NCI-H2107 treated with DMSO at 0.1 percent for 48 hours (cell line): ENCODE measurements around the gene PGS1.

Source experiments
- DNase-seq: peaks from one replicate; lab custom pipeline; 2025; ENCODE audit not compliant: unreplicated experiment; lab: John Stamatoyannopoulos, UW

The PGS1 gene

DNA sequence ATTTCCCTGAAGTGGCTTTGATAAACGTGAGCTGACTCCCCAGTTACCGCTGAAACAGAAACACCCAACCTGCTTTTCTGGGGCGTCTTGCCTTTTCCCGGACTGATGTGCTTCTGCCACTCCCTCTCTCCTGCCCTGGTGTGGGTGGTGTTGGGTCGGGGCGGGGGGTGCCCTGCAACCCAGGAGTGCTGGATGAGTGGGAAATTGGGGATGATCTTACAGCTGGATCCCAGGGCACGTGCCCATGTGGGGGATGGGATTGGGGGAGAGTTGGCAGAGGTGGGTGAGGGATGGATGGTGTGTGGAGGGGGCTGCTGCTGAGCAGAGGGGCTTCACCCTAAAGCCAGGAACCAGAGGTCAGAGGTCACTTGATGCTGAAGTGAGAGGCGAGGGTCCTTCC lies 28.5 kb downstream of the PGS1 start:
- no peak for DNase-seq

DNA sequence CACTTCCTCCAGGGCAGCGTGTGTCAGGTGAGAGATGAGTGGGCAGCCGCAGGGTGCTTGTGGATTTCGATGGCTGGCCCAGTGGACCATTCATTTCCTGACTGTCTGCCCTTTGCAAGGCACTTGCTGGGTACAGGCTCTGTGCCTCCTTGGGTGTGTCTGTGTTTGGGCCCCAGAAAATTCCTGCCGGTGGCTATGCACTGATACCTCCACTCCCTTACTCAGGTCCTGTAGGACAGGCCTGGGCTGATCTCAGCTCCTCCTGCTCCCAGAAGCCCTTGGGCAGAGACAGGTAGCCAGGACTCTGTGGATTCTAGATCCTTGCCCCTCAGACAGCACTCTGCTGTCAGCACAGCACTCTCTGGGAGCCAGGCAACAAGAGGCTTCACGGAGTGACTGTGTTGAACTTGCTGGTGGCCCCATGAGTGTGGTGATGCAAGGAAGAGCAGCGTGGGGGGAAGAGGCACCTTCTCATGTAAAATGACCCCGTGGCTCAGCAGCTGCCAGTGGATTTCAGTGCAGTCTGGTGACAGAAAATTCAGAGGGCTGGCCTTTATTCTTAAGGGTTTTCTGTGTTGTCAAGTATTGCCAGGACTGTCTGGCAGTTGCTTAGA lies 29.0 kb downstream of the PGS1 start:
- peak; percentile 67 for DNase-seq

DNA sequence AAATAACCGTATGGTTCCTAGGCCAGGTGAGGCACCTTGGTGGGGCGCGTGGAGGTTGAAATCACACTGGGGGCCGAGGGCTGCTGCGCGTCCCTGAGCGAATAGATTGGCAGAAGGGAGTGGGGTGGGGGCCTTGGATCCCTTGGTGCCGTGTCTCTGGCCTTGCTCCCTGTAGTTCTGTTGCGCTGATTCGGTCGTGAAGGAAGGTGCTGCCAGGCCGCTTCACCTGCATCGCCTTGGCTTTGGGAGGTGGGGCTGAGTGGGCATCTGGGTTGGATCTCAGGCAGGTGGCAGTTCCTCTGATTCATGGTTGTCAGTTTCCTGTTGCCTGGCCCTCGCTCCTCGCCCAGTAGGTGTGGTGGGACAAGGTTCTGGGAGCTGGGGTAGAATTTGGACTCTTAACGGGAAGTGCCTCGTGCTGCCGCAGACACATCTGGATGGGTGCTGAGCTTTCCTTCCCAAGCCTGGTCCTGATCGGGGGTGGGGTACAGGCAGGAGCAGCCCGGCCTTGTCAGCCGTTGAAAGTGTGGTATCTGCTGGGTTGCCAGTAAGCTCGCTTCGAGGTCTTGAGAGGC lies 30.1 kb downstream of the PGS1 start:
- DNase-seq = no peak

DNA sequence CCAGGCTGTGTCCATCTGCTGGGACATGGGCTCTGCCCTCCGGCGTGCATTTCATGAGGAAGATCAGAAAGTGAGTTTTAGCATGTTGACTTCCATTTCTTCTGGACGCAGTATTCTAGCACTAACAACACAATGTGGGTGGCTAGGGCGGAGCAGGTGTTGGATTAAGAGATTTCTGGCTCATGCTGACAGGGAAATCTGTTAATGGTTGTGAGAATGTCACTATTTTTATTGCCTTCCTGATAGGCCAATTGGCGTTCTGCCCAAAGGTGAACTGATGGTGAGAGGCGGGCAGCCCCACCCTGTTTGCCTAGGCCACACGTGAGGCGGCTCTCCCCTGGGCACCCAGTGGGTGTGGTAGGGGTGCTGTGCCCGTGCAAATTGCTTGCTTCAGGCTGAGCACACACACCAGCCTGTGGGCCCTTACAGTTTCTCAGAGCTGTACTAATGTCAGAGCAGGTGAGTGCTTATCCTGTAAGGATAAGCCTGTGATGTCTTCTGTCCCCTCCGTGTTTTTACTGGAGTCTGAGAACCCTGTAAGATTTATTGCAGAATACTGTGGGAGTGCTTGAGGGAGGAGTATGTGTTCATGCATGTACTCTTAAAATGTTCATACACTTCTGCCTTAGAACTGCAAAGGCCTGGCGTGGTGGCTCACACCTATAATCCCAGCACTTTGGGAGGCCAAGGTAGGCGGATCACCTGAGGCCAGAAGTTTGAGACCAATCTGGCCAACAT lies 30.9 kb downstream of the PGS1 start:
- DNase-seq = peak; percentile 76

DNA sequence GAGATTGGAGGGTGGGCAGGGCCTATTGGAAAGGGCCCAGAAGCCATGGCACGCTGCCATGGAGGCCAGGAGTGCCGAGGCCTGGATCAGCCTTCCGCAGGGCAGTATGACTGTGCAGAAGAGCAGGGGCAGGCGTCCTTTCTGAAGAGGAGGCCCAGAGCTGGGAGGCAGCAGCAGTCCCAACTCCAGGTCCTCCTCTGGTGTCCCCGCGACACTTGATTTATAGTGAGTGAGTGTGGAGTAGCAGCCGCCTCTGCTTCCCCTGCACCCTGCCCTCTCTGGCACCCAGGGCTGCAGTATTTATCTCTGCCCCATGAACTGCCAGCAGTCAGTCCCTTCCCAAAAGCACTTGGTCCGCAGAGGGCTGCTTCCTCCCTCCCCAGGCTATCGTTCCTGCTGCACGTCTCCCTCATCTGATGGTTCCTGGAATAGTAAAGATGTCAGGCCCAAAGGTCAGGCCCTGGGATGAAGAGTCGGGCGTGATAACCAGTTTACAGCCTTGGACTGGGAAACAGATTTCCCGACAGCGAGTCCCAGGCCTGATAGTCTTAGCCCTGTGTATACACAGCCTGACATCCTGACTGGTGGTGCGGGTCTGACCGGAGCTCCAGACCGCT lies 32.9 kb downstream of the PGS1 start:
- no peak for DNase-seq

DNA sequence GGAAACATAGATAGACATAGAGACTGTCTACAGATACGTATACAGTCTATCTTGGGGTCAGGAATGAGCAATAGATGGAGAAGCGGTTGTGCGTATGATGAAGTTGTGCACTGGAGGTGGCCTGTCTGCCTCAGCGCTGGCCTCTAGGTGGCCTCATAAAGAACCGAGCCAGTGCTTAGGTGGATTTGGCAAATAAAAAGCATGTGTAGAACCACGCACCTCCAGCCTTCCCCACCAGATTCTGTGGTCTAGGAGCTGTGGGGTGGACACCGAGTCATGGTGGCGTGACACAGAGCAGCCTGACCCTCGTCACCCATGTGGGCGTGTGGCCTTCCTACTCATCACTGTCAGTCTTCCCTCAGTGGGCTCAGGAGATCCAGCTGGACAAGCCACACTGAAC lies 34.0 kb downstream of the PGS1 start:
- peak; percentile 46 for DNase-seq

DNA sequence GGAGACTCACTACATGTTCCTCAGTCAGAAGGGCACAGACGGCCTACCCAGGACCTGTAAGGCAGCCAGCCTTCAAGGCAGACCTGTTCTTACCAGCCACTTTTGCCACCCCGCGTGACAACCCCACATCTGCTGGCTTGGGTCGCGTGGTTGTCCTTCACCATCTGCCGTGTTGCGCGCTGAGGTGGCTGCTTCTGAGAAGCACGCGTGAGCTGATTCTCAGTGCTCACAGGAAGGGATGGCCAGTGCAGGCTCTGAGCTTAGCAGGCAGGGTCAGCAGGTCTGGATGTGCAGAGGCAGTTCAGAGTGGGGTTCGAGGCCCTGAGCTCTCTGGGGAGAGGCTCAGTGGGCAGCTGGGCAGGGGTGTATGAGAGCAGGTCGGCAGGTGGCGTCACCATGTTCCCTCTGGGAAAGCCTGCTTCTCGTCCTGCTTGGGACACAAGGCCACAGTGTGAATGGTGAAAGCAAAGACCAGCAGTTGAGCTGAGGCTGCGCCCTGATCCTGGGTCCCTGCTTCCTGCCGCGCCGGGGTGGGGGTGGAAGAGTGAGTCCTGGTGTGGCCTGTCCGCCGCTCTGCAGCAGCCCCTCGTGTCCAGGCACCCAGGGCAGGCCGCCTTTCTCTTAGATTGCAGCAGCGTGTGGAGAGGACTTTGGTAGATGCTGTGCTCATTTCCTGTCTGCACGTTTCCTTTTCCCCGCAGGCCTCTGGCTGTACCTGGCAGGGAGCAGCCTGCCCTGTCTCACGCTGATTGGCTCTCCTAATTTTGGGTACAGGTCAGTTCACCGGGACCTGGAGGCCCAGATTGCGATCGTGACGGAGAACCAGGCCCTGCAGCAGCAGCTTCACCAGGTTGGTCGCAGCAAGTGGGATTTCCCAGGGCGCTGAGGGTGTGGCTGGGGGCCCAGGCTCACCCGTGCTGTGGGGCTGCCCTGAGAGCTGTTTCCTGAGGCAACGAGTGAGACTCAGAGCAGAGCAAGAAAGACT lies 36.0 kb downstream of the PGS1 start:
- DNase-seq = no peak

DNA sequence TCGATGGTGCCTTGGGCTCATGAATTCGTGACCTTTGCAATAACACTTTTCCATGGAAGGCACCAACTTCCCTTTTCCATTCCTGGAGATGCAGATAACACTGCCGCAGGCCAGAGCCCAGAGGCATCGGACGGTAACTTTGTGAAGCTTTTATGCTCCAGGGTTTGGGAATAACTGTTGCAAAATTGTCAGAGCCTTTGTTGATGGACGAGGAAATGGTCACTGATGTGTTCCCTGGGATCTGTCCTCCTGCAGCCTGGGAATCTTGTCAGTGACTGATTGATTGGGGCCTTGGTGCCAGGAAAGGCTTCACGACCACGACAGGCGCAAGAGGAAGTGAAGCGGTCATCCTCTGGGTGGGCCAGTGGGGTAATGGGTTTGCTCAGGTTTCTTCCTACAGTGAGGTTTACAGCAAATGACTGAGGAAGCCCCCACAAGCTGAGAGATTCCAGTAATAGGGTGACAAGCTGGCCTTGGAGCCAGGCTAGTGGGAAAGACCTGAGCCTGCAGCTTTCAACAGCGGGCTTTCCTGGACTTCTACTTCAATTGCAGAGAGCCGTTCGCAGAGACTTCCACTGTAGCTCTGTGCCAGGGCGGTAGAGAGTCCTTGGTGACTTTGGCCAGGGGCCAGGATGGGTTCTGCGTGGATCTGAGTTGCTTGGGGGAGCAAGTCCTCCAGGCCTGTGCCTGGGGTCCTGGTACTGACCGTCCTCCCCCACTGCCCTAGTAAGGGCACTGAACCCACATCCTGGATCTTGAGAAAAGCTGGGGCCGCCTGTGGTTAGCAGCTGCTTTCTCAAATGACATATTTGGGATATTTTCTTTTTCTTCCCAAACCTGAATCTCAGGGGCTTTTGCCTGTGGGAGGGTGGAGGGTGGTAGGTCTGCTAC lies 37.6 kb downstream of the PGS1 start:
- peak; percentile 75 for DNase-seq

DNA sequence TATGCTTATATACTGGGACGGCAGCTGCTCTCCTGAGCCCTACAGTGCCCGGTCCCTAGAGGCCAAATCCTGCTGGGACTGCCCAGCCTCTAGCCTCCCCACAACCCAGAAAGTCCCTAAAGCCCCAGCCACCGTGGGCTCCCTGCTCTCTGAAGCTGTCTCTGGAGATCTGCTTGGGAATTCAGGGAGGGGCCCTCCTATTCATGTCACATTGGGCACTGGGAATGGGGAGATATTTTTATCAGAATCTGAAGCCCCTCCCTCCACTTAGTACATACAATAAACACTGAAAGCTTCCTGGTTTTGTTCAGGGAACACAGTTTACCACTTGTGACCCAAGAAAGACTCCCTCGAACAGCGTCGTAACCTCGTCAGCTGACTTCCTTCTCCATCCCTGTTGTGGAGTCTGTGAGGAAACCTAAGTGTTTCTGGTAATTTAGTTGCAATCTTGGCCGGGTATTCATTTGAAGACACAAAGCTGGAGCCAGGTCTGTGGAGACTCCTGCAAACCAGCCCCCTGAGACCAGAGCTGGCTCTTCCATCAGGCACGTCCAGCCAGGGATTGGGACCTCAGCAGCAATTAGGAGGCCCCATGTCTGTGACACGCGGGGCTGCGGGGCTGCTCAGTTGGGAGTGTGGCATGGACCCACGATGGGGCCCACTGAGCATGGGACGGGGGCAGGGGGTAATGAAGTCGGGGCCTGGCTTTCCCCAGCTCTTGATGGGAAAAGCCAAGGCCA lies 38.5 kb downstream of the PGS1 start:
- DNase-seq = peak; percentile 70

DNA sequence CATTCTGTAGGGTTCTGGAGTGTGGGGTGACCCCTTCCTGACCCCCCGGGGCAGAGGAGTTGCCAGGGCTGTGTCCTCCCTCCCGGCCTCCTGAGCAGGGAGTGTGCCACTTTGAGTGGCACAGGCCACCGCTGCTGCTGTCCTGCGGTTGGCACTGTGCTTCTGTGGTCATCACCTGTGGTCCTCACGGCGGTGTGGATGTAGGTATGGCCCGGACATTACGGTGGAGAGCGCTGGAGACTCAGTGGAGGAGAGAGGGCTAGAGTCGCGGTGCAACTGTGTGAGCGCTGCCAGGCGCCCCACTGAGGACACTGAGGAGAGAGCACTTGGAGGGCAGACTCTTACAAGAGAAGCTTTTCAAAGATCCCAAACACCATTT lies 39.1 kb downstream of the PGS1 start:
- no peak for DNase-seq

DNA sequence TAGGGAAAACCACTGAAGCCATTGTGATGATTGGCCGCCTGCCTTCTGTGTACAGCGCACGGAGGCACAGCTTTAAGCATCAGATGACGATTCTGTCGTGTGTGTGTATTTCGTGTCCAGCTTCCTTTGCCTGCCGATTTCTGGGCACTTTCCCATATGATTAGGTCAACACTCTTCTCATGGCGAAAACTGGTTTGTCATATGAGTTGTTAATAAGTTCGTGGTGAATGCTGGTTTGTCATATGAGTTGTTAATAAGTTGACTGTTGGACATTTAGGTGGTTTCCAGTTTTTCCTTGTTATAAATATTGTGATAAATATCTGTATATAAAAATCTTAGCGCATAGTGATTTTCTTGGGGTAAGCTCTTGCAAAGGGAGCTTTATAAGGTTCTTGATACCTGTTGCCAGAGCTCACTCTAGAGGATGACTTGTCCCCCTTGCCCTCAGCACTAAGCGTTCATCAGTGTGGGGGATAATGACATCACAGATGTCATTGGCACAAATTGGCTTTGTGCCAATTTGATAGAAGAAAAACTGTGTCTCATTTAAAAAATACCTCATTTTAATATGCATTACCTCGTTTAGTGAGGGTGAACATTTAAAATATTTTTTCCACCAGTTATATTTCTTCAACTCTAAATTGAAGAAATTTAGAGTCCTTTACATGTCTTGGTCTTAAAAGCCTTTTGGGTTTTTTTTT lies 40.0 kb downstream of the PGS1 start:
- DNase-seq = no peak

DNA sequence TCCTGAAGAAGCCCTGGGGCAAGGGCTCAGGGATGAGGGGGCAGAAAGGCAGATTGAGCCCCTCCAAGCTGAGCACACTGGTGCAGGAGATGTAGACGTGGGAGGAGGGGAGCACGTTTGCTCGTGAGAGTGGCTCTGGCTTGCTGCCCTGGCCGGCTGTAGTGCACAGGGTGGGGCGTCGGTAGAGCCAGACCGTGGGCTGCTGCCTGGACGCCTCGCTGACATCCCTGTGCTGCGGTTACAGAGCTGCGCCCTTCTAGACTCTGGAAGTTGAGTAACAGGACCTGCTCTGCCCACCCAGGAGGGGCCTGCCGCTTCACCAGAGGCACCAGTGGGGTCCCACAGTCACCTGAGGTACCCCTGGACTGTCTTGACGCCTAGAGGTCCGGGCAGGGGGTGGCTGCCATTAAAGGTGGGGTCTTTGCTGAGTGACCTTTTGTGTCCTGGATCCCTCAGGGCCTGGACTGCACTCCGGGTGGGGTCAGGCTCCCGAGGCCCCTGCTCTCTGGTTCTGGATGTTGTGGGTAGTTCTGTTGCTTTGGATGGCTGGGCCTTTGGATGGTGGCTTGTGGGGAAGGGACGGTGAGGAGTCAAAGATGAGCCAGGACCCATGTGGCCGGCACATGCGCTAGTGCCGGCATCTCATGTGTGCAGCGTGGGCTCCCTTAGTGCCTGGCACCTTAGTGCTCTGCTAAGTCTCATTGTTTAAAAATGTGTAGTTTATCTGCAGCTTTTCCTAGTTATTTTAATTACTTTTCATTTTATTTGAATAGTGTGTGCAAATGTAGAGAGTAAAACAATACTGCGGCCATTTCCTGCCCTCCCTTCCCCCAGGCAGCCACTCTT lies 41.7 kb downstream of the PGS1 start:
- DNase-seq = no peak

DNA sequence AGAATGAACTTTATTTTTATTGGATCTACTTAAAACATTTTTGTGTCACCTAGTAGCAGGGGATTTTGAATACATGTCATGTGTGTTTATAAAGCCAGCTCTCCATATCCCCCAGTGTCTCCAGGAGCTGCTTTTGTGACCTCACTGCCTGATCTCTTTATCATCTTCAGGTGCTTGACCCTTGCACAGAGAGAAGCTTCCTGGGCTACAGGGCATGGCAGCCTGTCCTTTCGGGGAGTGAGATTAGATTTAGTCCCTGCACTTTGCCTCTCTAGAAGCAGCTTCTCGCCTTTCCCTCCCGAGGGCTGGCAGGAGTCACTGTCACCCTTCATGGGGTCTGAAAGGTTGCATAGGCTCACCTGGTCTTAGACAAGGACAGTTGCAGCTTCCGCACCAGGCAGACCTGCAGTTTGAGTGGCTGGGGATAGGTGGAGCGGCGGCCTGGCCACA lies 42.7 kb downstream of the PGS1 start:
- DNase-seq = no peak

DNA sequence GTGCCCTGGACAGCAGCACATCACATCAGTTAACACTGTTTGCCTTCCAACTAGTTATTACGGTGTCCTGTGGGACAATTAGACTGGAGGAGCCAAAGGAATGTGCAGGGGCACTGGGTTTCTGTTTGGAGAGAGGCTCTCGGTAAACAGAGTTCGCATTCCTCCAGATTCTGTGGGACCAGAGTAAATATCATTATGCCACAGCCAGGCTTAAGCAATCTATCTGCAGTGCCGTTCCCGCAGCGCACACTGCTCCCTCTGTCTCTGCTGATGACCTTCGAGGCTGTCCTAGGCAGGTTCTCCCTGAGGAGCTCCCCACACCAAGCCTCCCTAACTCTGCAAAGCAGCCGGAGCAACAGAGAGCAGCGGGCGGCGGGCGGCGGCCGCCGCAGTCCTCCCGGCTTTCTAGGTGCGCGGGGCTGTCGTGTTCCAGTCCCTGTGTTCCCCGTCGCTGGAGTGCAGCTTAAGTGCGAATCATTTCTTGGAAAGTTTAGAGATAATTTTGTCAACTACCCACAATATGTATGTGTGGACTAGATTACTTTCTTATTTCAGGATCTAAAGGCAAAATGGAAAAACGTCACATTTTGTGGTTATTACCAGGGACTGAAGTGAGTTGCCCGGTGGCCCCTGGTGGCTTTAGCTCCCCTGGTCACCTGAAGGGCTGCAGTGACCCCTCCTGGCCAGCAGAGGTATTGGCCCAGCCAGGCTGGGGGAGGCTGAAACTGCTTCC lies 43.3 kb downstream of the PGS1 start:
- DNase-seq = peak; percentile 55

DNA sequence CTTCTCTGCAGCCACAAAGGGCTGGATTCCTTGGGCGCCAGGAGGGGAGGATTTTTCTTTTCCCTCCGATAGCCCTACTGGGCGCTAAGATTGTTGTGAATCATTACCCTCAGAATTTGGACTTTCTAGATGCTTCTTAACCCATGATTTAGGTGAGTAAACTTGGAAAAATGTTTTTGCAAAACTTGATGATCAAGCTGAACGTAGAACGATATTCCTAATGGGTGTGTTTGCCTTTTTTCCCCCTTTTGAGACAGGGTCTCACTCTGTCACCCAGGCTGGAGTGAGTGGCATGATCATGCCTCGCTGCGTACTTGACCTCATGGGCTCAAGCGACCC lies 43.8 kb downstream of the PGS1 start:
- no peak for DNase-seq

DNA sequence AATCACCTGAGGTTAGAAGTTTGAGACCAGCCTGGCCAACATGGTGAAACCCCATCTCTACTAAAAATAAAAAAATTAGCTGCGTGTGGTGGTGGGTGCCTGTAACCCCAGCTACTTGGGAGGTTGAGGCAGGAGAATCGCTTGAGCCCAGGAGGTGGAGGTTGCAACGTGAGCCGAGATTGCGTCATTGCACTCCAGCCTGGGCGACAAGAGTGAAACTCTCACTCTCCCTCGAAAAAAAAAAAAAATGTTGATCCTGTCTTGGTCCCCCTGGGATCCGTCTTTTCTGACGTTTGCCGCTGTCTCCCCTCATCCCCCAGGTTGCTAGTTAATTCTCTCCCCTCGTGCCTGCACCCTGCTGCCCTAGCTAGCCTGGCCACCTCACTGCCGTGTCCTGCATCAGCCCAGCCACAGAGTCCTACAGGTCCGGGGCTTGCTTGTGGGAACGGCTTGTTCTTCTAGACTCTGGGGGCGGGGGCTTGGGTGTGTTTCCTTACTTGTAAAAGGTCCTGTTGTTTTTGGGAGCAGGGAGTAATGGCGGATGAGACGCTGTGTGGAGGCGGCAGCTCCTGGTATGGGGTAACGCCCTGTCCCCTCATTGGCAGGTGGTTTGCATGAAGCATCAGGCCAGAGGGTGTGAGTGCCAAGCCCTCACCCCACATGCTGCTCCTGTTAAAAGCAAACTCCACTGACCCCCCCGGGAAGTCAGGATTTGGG lies 44.6 kb downstream of the PGS1 start:
- DNase-seq = no peak
